A549 (cell line): Measurements from ENCODE around the gene POGK.
"Not testable (repeated sequence)": the region's sequence is repeated elsewhere in the genome, so short reads cannot be mapped to it uniquely, and the experiment has no call there.

Experiments used
- RARB ChIP-seq: fragments of 250-450 bp; sonication (Bioruptor Pico); IDR thresholded peaks from 2 replicates; pipeline ENCODE4 v1.8.0; 2021; ENCODE audit warnings: mild to moderate bottlenecking, moderate library complexity
- RNF2 ChIP-seq: fragments of 200-600 bp; sonication (generic); IDR thresholded peaks from 2 replicates; pipeline ENCODE4 v1.6.1; 2016; ENCODE audit warnings: low read depth, mild to moderate bottlenecking, antibody characterized with exemption, moderate library complexity, borderline replicate concordance
- SMC3 ChIP-seq: fragments of >200 bp; sonication (Bioruptor Twin); formaldehyde crosslinking; IDR thresholded peaks from 3 replicates; pipeline ENCODE4 v1.6.1; 2018; ENCODE audit warnings: inconsistent platforms
- TF ChIP-seq, protein P1 (sequence below): fragments of >200 bp; sonication (Bioruptor Twin); formaldehyde crosslinking; IDR thresholded peaks from 3 replicates; pipeline ENCODE4 v1.5.1; 2016
- TF ChIP-seq, protein P2 (sequence below): fragments of 200-600 bp; sonication (generic); IDR thresholded peaks from 2 replicates; pipeline ENCODE4 v1.6.1; 2016; ENCODE audit warnings: antibody characterized with exemption, mild to moderate bottlenecking, moderate library complexity

DNA sequence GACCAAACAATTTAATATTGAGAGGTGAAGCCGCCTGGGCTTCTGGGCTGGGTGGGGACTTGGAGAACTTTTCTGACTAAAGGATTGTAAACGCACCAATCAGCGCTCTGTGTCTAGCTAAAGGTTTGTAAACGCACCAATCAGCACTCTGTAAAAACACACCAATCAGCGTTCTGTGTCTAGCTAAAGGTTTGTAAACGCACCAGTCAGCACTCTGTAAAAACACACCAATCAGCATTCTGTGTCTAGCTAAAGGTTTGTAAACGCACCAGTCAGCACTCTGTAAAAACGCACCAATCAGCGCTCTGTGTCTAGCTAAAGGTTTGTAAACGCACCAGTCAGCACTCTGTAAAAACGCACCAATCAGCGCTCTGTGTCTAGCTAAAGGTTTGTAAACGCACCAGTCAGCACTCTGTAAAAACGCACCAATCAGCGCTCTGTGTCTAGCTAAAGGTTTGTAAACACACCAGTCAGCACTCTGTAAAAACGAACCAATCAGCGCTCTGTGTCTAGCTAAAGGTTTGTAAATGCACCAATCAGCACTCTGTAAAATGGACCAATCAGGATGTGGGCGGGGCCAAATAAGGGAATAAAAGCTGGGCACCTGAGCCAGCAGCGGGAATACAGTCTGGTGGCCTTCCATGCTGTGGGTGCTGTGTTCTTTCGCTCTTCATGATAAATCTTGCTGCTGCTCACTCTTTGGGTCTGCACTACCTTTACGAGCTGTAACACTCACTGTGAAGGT, 39.1 kb downstream of the POGK start:
- TF ChIP-seq, protein P1, sequence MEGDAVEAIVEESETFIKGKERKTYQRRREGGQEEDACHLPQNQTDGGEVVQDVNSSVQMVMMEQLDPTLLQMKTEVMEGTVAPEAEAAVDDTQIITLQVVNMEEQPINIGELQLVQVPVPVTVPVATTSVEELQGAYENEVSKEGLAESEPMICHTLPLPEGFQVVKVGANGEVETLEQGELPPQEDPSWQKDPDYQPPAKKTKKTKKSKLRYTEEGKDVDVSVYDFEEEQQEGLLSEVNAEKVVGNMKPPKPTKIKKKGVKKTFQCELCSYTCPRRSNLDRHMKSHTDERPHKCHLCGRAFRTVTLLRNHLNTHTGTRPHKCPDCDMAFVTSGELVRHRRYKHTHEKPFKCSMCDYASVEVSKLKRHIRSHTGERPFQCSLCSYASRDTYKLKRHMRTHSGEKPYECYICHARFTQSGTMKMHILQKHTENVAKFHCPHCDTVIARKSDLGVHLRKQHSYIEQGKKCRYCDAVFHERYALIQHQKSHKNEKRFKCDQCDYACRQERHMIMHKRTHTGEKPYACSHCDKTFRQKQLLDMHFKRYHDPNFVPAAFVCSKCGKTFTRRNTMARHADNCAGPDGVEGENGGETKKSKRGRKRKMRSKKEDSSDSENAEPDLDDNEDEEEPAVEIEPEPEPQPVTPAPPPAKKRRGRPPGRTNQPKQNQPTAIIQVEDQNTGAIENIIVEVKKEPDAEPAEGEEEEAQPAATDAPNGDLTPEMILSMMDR, result not testable (repeated sequence)
- not testable (repeated sequence) for TF ChIP-seq SMC3; RARB (CRISPR knock-in tag); RNF2
- TF ChIP-seq, protein P2, sequence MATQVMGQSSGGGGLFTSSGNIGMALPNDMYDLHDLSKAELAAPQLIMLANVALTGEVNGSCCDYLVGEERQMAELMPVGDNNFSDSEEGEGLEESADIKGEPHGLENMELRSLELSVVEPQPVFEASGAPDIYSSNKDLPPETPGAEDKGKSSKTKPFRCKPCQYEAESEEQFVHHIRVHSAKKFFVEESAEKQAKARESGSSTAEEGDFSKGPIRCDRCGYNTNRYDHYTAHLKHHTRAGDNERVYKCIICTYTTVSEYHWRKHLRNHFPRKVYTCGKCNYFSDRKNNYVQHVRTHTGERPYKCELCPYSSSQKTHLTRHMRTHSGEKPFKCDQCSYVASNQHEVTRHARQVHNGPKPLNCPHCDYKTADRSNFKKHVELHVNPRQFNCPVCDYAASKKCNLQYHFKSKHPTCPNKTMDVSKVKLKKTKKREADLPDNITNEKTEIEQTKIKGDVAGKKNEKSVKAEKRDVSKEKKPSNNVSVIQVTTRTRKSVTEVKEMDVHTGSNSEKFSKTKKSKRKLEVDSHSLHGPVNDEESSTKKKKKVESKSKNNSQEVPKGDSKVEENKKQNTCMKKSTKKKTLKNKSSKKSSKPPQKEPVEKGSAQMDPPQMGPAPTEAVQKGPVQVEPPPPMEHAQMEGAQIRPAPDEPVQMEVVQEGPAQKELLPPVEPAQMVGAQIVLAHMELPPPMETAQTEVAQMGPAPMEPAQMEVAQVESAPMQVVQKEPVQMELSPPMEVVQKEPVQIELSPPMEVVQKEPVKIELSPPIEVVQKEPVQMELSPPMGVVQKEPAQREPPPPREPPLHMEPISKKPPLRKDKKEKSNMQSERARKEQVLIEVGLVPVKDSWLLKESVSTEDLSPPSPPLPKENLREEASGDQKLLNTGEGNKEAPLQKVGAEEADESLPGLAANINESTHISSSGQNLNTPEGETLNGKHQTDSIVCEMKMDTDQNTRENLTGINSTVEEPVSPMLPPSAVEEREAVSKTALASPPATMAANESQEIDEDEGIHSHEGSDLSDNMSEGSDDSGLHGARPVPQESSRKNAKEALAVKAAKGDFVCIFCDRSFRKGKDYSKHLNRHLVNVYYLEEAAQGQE, result not testable (repeated sequence)
